Liver (tissue), 9 donors: Measurements from ENCODE around the gene PDILT. TPM values are rescaled to one million over a fixed set of nuclear protein-coding genes. Genes with fewer than 3 reads are reported as not detected.

Source experiments
- DNase-seq: peaks from one replicate; pipeline ENCODE4 v3.0.0-alpha.2; 2017; ENCODE audit warnings: low spot score
- H3K27ac ChIP-seq, 2 donors: one replicate each; pipeline ENCODE4 v1.7.0; 2013; ENCODE audit warnings: inconsistent platforms in 2 of 2, low read length in 2 of 2, control low read depth in 1 of 2, low read depth in 1 of 2, mild to moderate bottlenecking in 1 of 2
- H3K27me3 ChIP-seq, 4 donors: one replicate each; pipeline versions ENCODE4 v1.6.1 to v1.7.0; 2013; ENCODE audit warnings: low read length in 3 of 4, inconsistent platforms in 1 of 4, mild to moderate bottlenecking in 1 of 4, moderate library complexity in 1 of 4; ENCODE audit not compliant: control insufficient read depth in 4 of 4, insufficient read depth in 4 of 4
- H3K36me3 ChIP-seq, 4 donors: one replicate each; pipeline versions ENCODE4 v1.6.1 to v1.7.0; 2013; ENCODE audit warnings: low read length in 3 of 4, mild to moderate bottlenecking in 3 of 4, low read depth in 1 of 4, moderate library complexity in 1 of 4; ENCODE audit not compliant: control insufficient read depth in 4 of 4, insufficient read depth in 3 of 4
- H3K4me1 ChIP-seq, 4 donors: one replicate each; pipeline versions ENCODE4 v1.6.1 to v1.7.0; 2013; ENCODE audit warnings: low read length in 3 of 4, mild to moderate bottlenecking in 3 of 4, moderate library complexity in 1 of 4; ENCODE audit not compliant: control insufficient read depth in 4 of 4, insufficient read depth in 4 of 4
- H3K4me3 ChIP-seq, 3 donors: one replicate each; pipeline versions ENCODE4 v1.6.1 to v1.7.0; 2013; ENCODE audit warnings: low read length in 3 of 3, control low read depth in 1 of 3, low read depth in 1 of 3, mild to moderate bottlenecking in 1 of 3
- H3K9ac ChIP-seq, 2 donors: one replicate each; pipeline ENCODE4 v1.7.0; 2013; ENCODE audit warnings: low read length in 2 of 2, mild to moderate bottlenecking in 2 of 2, moderate library complexity in 2 of 2, control low read depth in 1 of 2, low read depth in 1 of 2
- H3K9me3 ChIP-seq, 4 donors: one replicate each; pipeline versions ENCODE4 v1.6.1 to v1.7.0; 2013; ENCODE audit warnings: low read length in 3 of 4; ENCODE audit not compliant: control insufficient read depth in 4 of 4
- EGR1 ChIP-seq, 2 donors: IDR thresholded peaks; 2 replicates each; pipeline ENCODE4 v1.6.1; 2016 to 2018; ENCODE audit warnings: antibody characterized with exemption in 2 of 2, low read depth in 2 of 2
- FOXA2 ChIP-seq: IDR thresholded peaks from 2 replicates; pipeline ENCODE4 v1.6.1; 2016; ENCODE audit warnings: antibody characterized with exemption
- GABPA ChIP-seq, 2 donors: IDR thresholded peaks in 1 of 2; conservative IDR thresholded peaks in 1 of 2; 2 replicates each; pipeline ENCODE4 v1.6.1; 2016; ENCODE audit warnings: antibody characterized with exemption in 2 of 2, mild to moderate bottlenecking in 1 of 2, moderate library complexity in 1 of 2
- JUND ChIP-seq, 2 donors: IDR thresholded peaks; 2 replicates each; pipeline ENCODE4 v1.6.1; 2016; ENCODE audit warnings: antibody characterized with exemption in 2 of 2
- YY1 ChIP-seq: IDR thresholded peaks from 2 replicates; pipeline ENCODE4 v1.6.1; 2016; ENCODE audit warnings: antibody characterized with exemption, mild to moderate bottlenecking
- WGBS: extraction: QIAGEN DNeasy Blood & Tissue Kit; methylation state at CpG from one replicate; pipeline ENCODE4 v1.1.7; 2013; 5-methylcytosine and 5-hydroxymethylcytosine counted together
- polyA plus RNA-seq, 2 donors: library from polyadenylated mRNA; stranded (reverse) in 1 of 2; unstranded in 1 of 2; fragments of 200-250 nt in 1 of 2; fragments of >200 nt in 1 of 2; fragmentation: Nextera tagmentation in 1 of 2; extraction: Ambion mirVana in 1 of 2; gene quantifications; one replicate each; pipeline versions ENCODE4 v1.2.1 to v1.2.3, GENCODE V29; 2013 to 2015
- total RNA-seq, 2 donors: library from RNA; depleted of rRNA; stranded (reverse); fragments of >200 nt; gene quantifications; one replicate each; pipeline ENCODE4 v1.2.3, GENCODE V29; 2014
- TF ChIP-seq, protein P1 (sequence below): IDR thresholded peaks from 2 replicates; pipeline ENCODE4 v1.6.1; 2016; ENCODE audit warnings: antibody characterized with exemption, mild to moderate bottlenecking
- TF ChIP-seq, protein P2 (sequence below): IDR thresholded peaks from 2 replicates; pipeline ENCODE4 v1.6.1; 2016; ENCODE audit warnings: antibody characterized with exemption
- TF ChIP-seq, protein P3 (sequence below): IDR thresholded peaks from 2 replicates; pipeline ENCODE4 v1.6.1; 2016; ENCODE audit warnings: antibody characterized with exemption
- donor health status: healthy.
- donor health status: healthy.
- donor health status: healthy.
- donor health status: healthy.
- donor health status: healthy.

Gene PDILT
- total and polyA plus RNA-seq, 4 donors, result not detected

DNA sequence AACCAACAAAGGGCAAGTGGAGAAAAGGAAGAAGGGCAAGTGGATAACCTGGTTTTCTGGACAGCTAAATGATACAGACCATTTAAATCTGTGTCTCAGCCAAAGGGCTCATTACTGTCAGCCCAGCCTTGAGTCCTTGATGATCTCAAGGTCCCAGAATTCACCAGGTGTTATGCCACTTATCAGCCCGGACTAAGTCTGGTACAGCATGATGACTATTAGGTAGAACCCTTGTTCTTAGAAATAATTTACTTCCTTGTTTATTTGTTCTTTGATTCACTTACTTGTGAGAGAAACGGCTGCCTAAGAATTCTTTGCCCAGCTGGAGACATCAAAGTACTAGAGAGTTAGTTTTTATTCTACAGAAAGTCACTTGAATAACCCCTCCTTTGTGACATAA, 3.5 kb downstream of the PDILT start:
- 76% methylated on average over 2 of the region's 2 CpGs for WGBS
- H3K36me3 ChIP-seq, result no peaks in the 10 kb centered on the region
- no peak overlapping the region for H3K27ac ChIP-seq
- H3K9me3 ChIP-seq, result no peaks in the 10 kb centered on the region
- H3K4me3 ChIP-seq, result no peak overlapping the region
- H3K9ac ChIP-seq, result no peak overlapping the region
- H3K27me3 ChIP-seq, result no peaks in the 10 kb centered on the region
- no peak for DNase-seq
- TF ChIP-seq YY1 (no peak), FOXA2 (no peak), JUND (IDR thresholded peaks at IDR 0.05) (no peak), EGR1 (IDR thresholded peaks at IDR 0.05; ENCODE audit: low read depth in 2 of 2) (no peak), GABPA (IDR thresholded peaks at IDR 0.05 in 1 of 2, conservative IDR thresholded peaks at IDR 0.05 in 1 of 2) (no peak)
- TF ChIP-seq, protein P1, sequence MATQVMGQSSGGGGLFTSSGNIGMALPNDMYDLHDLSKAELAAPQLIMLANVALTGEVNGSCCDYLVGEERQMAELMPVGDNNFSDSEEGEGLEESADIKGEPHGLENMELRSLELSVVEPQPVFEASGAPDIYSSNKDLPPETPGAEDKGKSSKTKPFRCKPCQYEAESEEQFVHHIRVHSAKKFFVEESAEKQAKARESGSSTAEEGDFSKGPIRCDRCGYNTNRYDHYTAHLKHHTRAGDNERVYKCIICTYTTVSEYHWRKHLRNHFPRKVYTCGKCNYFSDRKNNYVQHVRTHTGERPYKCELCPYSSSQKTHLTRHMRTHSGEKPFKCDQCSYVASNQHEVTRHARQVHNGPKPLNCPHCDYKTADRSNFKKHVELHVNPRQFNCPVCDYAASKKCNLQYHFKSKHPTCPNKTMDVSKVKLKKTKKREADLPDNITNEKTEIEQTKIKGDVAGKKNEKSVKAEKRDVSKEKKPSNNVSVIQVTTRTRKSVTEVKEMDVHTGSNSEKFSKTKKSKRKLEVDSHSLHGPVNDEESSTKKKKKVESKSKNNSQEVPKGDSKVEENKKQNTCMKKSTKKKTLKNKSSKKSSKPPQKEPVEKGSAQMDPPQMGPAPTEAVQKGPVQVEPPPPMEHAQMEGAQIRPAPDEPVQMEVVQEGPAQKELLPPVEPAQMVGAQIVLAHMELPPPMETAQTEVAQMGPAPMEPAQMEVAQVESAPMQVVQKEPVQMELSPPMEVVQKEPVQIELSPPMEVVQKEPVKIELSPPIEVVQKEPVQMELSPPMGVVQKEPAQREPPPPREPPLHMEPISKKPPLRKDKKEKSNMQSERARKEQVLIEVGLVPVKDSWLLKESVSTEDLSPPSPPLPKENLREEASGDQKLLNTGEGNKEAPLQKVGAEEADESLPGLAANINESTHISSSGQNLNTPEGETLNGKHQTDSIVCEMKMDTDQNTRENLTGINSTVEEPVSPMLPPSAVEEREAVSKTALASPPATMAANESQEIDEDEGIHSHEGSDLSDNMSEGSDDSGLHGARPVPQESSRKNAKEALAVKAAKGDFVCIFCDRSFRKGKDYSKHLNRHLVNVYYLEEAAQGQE, result no peak
- TF ChIP-seq, protein P2, sequence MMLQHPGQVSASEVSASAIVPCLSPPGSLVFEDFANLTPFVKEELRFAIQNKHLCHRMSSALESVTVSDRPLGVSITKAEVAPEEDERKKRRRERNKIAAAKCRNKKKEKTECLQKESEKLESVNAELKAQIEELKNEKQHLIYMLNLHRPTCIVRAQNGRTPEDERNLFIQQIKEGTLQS, result no peak
- peaks cover 0 to 4% (median 2%) of the 10 kb centered on the region in 4 donors for H3K4me1 ChIP-seq

DNA sequence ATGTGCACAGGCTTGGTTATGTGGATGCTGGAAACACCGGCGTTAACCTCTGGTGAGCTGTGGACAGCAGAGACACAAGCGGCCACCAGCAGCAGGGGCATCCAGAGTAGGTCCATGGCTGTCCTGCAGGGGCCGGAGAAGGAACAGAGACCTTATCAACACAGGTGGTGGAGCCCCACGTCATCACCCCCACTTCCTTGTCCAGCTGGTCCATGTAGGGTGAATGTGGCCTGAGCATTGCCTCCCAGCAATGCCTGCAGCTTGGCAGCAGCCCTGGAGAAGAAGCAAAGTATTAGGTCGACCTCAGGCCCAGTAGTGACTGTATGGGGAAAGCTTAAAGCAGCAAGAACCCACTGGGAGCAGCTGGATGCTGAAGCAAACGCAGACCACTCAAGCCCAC, 5.4 kb downstream of the PDILT start:
- Histone ChIP-seq H3K27me3 (no peaks in the 10 kb centered on the region), H3K27ac (no peak overlapping the region), H3K4me1 (peaks cover 0 to 9% (median 4%) of the 10 kb centered on the region in 4 donors), H3K9ac (no peak overlapping the region), H3K36me3 (no peaks in the 10 kb centered on the region), H3K9me3 (no peaks in the 10 kb centered on the region), H3K4me3 (no peak overlapping the region)
- no peak for TF ChIP-seq FOXA2
- TF ChIP-seq, protein P1, result no peak
- TF ChIP-seq, protein P3, sequence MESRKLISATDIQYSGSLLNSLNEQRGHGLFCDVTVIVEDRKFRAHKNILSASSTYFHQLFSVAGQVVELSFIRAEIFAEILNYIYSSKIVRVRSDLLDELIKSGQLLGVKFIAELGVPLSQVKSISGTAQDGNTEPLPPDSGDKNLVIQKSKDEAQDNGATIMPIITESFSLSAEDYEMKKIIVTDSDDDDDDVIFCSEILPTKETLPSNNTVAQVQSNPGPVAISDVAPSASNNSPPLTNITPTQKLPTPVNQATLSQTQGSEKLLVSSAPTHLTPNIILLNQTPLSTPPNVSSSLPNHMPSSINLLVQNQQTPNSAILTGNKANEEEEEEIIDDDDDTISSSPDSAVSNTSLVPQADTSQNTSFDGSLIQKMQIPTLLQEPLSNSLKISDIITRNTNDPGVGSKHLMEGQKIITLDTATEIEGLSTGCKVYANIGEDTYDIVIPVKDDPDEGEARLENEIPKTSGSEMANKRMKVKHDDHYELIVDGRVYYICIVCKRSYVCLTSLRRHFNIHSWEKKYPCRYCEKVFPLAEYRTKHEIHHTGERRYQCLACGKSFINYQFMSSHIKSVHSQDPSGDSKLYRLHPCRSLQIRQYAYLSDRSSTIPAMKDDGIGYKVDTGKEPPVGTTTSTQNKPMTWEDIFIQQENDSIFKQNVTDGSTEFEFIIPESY, result no peak
- no peak for DNase-seq
- 86% methylated on average over 7 of the region's 7 CpGs for WGBS
